Osteoblast (primary cell): ENCODE data around the gene GPR18. TPM values are rescaled to one million over a fixed set of nuclear protein-coding genes. Genes with fewer than 3 reads are reported as not detected.
"Not testable (repeated sequence)": the region's sequence is repeated elsewhere in the genome, so short reads cannot be mapped to it uniquely, and the experiment has no call there.

Experiments
- DNase-seq: peaks from one replicate; pipeline ENCODE4 v3.0.0; 2011; ENCODE audit warnings: low spot score, mixed read lengths; ENCODE audit not compliant: insufficient read length; ENCODE audit errors: missing footprints
- H2AFZ ChIP-seq: 2 replicates; pipeline ENCODE4 v1.6.0; 2011; ENCODE audit warnings: mild to moderate bottlenecking, low read length
- H3K27ac ChIP-seq: 2 replicates; pipeline ENCODE4 v1.5.1; 2011; ENCODE audit warnings: mild to moderate bottlenecking, low read depth, low read length, moderate library complexity
- H3K27me3 ChIP-seq: 2 replicates; pipeline ENCODE4 v1.6.0; 2012; ENCODE audit warnings: mild to moderate bottlenecking, control low read depth, inconsistent platforms, low read length, moderate library complexity; ENCODE audit not compliant: insufficient read depth
- H3K36me3 ChIP-seq: 2 replicates; pipeline ENCODE4 v1.5.1; 2011; ENCODE audit warnings: mild to moderate bottlenecking, low read length, control low read depth, moderate library complexity; ENCODE audit not compliant: insufficient read depth
- H3K4me1 ChIP-seq: 2 replicates; pipeline ENCODE4 v1.5.1; 2011; ENCODE audit warnings: mild to moderate bottlenecking, low read length, control low read depth, moderate library complexity; ENCODE audit not compliant: insufficient read depth
- H3K4me2 ChIP-seq: 2 replicates; pipeline ENCODE4 v1.6.0; 2011; ENCODE audit warnings: mild to moderate bottlenecking, low read length; ENCODE audit not compliant: insufficient read depth
- H3K4me3 ChIP-seq: fragments of 200-600 bp; sonication (generic); 3 replicates; pipeline ENCODE4 v1.5.1; 2012; ENCODE audit warnings: mild to moderate bottlenecking, low read length, inconsistent platforms; ENCODE audit not compliant: insufficient read depth
- H3K79me2 ChIP-seq: 2 replicates; pipeline ENCODE4 v1.6.0; 2012; ENCODE audit warnings: mild to moderate bottlenecking, low read length, control low read depth, inconsistent platforms; ENCODE audit not compliant: insufficient read depth
- H3K9me3 ChIP-seq: 2 replicates; pipeline ENCODE4 v1.5.1; 2011; ENCODE audit warnings: low read depth, low read length, control low read depth
- H4K20me1 ChIP-seq: 2 replicates; pipeline ENCODE4 v1.6.0; 2012; ENCODE audit warnings: mild to moderate bottlenecking, low read length, control low read depth; ENCODE audit not compliant: insufficient read depth
- CTCF ChIP-seq: IDR thresholded peaks from 2 replicates; pipeline ENCODE4 v1.5.1; 2011; ENCODE audit warnings: mild to moderate bottlenecking, low read depth, low read length, moderate library complexity; ENCODE audit errors: extremely low read depth
- total RNA-seq: library from RNA; depleted of rRNA; stranded (reverse); fragments of >200 nt; gene quantifications from 2 replicates; pipeline ENCODE4 v1.2.3, GENCODE V29; 2012

The GPR18 gene
- total RNA-seq, 1 donor, result under 0.01 TPM

- no peak for TF ChIP-seq CTCF
- no peak overlapping the region for H2AFZ ChIP-seq
- H4K20me1 ChIP-seq, result peaks cover 3% of the 10 kb centered on the region
- peaks cover 15% of the 10 kb centered on the region for H3K36me3 ChIP-seq
- H3K4me1 ChIP-seq, result no peaks in the 10 kb centered on the region
- H3K4me2 ChIP-seq, result no peak overlapping the region
- no peaks in the 10 kb centered on the region for H3K9me3 ChIP-seq
- DNase-seq, result no peak
- no peak overlapping the region for H3K27ac ChIP-seq
- H3K27me3 ChIP-seq, result no peaks in the 10 kb centered on the region
- H3K4me3 ChIP-seq, result no peak overlapping the region
- H3K79me2 ChIP-seq, result peaks cover 20% of the 10 kb centered on the region
Measured at GRCh38 chr13:99237981-99238662, 20.1 kb downstream of the GPR18 start.

GRCh38 chr13:99231721-99232120 is 26.5 kb downstream of the GPR18 start:
- Histone ChIP-seq H3K27me3 (no peaks in the 10 kb centered on the region), H2AFZ (no peak overlapping the region), H3K4me1 (peaks cover 10% of the 10 kb centered on the region), H3K27ac (no peak overlapping the region), H3K36me3 (no peaks in the 10 kb centered on the region), H4K20me1 (peaks cover 37% of the 10 kb centered on the region), H3K4me2 (no peak overlapping the region), H3K79me2 (peaks cover 54% of the 10 kb centered on the region), H3K9me3 (no peaks in the 10 kb centered on the region), H3K4me3 (no peak overlapping the region)
- no peak for TF ChIP-seq CTCF
- no peak for DNase-seq

GRCh38 chr13:99230991-99231390 is 27.2 kb downstream of the GPR18 start:
- no peaks in the 10 kb centered on the region for H3K27me3 ChIP-seq
- no peaks in the 10 kb centered on the region for H3K36me3 ChIP-seq
- no peak overlapping the region for H3K4me2 ChIP-seq
- TF ChIP-seq CTCF, result no peak
- H2AFZ ChIP-seq, result no peak overlapping the region
- no peaks in the 10 kb centered on the region for H3K9me3 ChIP-seq
- H3K4me1 ChIP-seq, result peaks cover 10% of the 10 kb centered on the region
- no peak overlapping the region for H3K27ac ChIP-seq
- DNase-seq, result no peak
- peaks cover 58% of the 10 kb centered on the region for H3K79me2 ChIP-seq
- peaks cover 43% of the 10 kb centered on the region for H4K20me1 ChIP-seq
- H3K4me3 ChIP-seq, result no peak overlapping the region

DNA sequence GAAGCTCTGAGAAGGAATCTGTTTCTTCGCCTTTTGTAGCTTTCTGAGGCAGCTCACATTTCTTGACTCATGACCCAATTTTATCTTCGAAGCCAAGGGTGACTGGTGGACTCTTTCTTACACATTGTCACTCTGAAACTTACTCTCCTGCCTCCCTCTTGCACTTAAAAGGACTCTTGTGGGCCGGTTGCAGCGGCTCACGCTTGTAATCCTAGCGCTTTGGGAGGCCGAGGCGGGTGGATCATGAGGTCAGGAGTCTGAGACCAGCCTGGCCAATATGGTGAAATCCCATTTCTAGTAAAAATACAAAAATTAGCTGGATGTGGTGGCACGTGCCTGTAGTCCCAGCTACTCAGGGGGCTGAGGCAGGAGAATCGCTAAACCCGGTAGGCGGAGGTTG is 27.6 kb downstream of the GPR18 start:
- H3K27ac ChIP-seq, H3K4me3 ChIP-seq, H3K9me3 ChIP-seq, H3K36me3 ChIP-seq, DNase-seq, H2AFZ ChIP-seq, H3K27me3 ChIP-seq, H3K4me2 ChIP-seq: not testable (repeated sequence)
- Histone ChIP-seq H4K20me1 (peaks cover 44% of the 10 kb centered on the region), H3K79me2 (peaks cover 62% of the 10 kb centered on the region), H3K4me1 (peaks cover 10% of the 10 kb centered on the region)
